IMR-90 (cell line): Measurements from ENCODE around the gene OR52B2.

Experiments
- CTCF ChIP-seq: conservative IDR thresholded peaks from 2 replicates; pipeline ENCODE4 v1.5.1; 2012; ENCODE audit warnings: mild to moderate bottlenecking, low read depth, low read length, improper control_type of control experiment
- FOS ChIP-seq: fragments of 150-350 bp; IDR thresholded peaks from 2 replicates; pipeline ENCODE4 v1.6.1; 2016; ENCODE audit warnings: low read depth, low read length
- POLR2A ChIP-seq: IDR thresholded peaks from 2 replicates; pipeline ENCODE4 v1.6.1; 2012; ENCODE audit warnings: mild to moderate bottlenecking, low read depth, low read length
- RFX5 ChIP-seq: IDR thresholded peaks from 2 replicates; pipeline ENCODE4 v1.8.0; 2012; ENCODE audit warnings: low read depth, mild to moderate bottlenecking, low read length, moderate library complexity

- no peak for TF ChIP-seq CTCF
- TF ChIP-seq POLR2A = no peak
- TF ChIP-seq RFX5 = no peak
- no peak for TF ChIP-seq FOS
Observed at GRCh38 chr11:6210274-6210955, 40.3 kb upstream of the OR52B2 start.
